Activated CD4-positive, alpha-beta T cell treated with anti-CD3 and anti-CD28 coated beads, Interleukin-2, amount 50 U/mL, for 16 hours (primary cell): ENCODE data around the gene EPM2AIP1.
A peak's percentile ranks its signal among the peaks of the same experiment; 100 is the strongest.
"Not testable (repeated sequence)": the region's sequence is repeated elsewhere in the genome, so short reads cannot be mapped to it uniquely, and the experiment has no call there.

ENCODE experiments used
- DNase-seq: peaks from one replicate; pipeline ENCODE4 v3.0.0-alpha.2; 2020

The EPM2AIP1 gene

GRCh38 chr3:36991923-36992805, 767 bp downstream of the EPM2AIP1 start:
- DNase-seq = peak; percentile 50

GRCh38 chr3:36991147-36991546, 1.8 kb downstream of the EPM2AIP1 start:
- peak; percentile 89 for DNase-seq

- no peak for DNase-seq
Observed at GRCh38 chr3:36989568-36989967, 3.4 kb downstream of the EPM2AIP1 start.

- DNase-seq = no peak
Observed at GRCh38 chr3:36989005-36989404, 3.9 kb downstream of the EPM2AIP1 start.

- DNase-seq = peak; percentile 47
Observed at GRCh38 chr3:36988356-36988755, 4.6 kb downstream of the EPM2AIP1 start.

- no peak for DNase-seq
Observed at GRCh38 chr3:36981006-36981405, 11.9 kb downstream of the EPM2AIP1 start.

GRCh38 chr3:36973139-36973538, 19.8 kb downstream of the EPM2AIP1 start:
- DNase-seq = no peak

GRCh38 chr3:36972163-36972562, 20.8 kb downstream of the EPM2AIP1 start:
- DNase-seq = no peak

- peak; percentile 50 for DNase-seq
Observed at GRCh38 chr3:36969540-36970432, 23.1 kb downstream of the EPM2AIP1 start.

GRCh38 chr3:36969085-36969484, 23.8 kb downstream of the EPM2AIP1 start:
- no peak for DNase-seq

GRCh38 chr3:36965440-36965839, 27.5 kb downstream of the EPM2AIP1 start:
- DNase-seq = no peak

GRCh38 chr3:36964817-36965216, 28.1 kb downstream of the EPM2AIP1 start:
- no peak for DNase-seq

- DNase-seq = no peak
Observed at GRCh38 chr3:36964331-36964730, 28.6 kb downstream of the EPM2AIP1 start.

GRCh38 chr3:36963008-36963407, 29.9 kb downstream of the EPM2AIP1 start:
- DNase-seq = not testable (repeated sequence)

GRCh38 chr3:36960502-36960901, 32.4 kb downstream of the EPM2AIP1 start:
- no peak for DNase-seq

GRCh38 chr3:36959821-36960220, 33.1 kb downstream of the EPM2AIP1 start:
- DNase-seq = no peak

GRCh38 chr3:36957862-36958686, 34.9 kb downstream of the EPM2AIP1 start:
- no peak for DNase-seq

- DNase-seq = no peak
Observed at GRCh38 chr3:36957063-36957462, 35.9 kb downstream of the EPM2AIP1 start.

- no peak for DNase-seq
Observed at GRCh38 chr3:36956155-36956554, 36.8 kb downstream of the EPM2AIP1 start.

- no peak for DNase-seq
Observed at GRCh38 chr3:36954452-36955134, 38.3 kb downstream of the EPM2AIP1 start.

GRCh38 chr3:36947814-36948213, 45.1 kb downstream of the EPM2AIP1 start:
- DNase-seq = not testable (repeated sequence)

GRCh38 chr3:36945333-36945980, 47.5 kb downstream of the EPM2AIP1 start:
- DNase-seq = no peak
